ENCODE results near the gene LHX4.

GRCh38 chr1:180208264-180208663 is 21.8 kb upstream of the LHX4 start:
- TF ChIP-seq CTCF (IDR thresholded peaks at IDR 0.05): no peak
- no peak for TF ChIP-seq POLR2A (IDR thresholded peaks at IDR 0.05)
- no peak for TF ChIP-seq EP300 (IDR thresholded peaks at IDR 0.05)

Measured in tibial nerve (tissue), 4 donors.